ENCODE data around the gene SIL1. TPM values are rescaled to one million over a fixed set of nuclear protein-coding genes. Genes with fewer than 3 reads are reported as not detected.

Gene SIL1
- total RNA-seq, 2 experiments from 2014 or later = 27.2 to 30.3 TPM

DNA sequence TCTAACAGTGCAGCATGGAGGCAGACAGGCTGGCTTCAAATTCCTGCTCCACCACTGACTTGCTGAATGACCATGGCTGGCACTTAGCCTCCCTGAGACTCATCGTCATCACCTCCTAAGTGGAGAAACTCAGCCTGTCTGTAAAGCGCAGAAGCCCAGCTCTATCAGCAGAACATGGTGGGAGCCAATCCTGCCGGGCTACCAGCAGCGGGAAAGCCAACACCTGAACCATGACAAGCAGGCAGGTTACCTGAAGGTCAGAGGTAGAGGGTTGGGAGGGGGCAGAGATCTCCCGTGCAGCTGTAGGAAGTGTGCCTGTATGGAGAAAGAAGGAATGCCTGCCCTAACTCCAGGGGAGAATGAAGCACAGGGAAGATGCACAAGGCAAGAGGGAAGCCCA, 250.4 kb downstream of the SIL1 start:
- Mint-ChIP-seq H3K36me3 (peaks cover 6% of the 10 kb centered on the region), H3K27me3 (no peaks in the 10 kb centered on the region), H3K9me3 (no peaks in the 10 kb centered on the region), H3K4me3 (no peak overlapping the region), H3K27ac (no peak overlapping the region), H3K4me1 (ENCODE audit: low read depth) (peaks cover under 1% of the 10 kb centered on the region)
- ChIA-PET CTCF (no interaction called here), POLR2A (no interaction called here)
- DNase-seq = no peak
- intact Hi-C loops (cut with micrococcal nuclease) = no loop called here

DNA sequence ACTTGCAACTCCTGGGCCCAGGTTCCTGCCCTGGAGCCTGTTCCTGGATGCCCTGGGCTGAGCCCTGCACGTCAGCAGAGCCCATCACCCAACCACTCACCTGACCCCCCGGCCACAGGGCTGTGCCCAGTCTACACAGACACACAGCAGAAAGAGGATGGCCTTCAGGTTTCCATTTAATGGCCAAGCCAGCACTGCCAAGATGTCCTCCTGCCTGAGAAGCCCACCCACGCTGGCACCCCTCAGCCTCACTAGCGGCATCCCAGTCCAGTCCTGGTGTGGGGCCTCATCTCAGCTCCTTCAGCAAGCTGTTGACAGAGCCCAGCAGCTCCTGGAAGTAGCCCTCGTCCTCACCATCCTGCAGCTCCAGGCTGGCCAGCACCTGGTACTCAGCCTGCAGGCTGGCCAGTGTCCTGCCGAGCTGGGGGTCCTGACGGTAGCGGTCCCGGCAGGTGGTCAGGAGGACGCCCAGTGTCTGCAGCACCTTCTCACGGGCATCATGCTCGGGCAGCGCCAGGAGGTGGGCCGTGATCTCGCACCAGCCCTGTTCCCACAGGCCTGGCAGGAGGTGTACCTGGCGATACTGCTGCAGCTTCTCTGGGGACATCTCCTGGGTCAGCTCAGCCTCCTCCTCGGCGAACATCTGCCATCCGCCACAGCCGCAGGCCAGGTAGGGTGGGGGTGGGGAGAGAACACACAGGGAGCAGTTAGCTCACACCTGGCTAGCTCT, 251.2 kb downstream of the SIL1 start:
- H3K4me3 Mint-ChIP-seq = no peak overlapping the region
- peaks cover 9% of the 10 kb centered on the region for H3K36me3 Mint-ChIP-seq
- POLR2A ChIA-PET = no interaction called here
- no peak for DNase-seq
- intact Hi-C loops (cut with micrococcal nuclease) = no loop called here
- H3K9me3 Mint-ChIP-seq = no peaks in the 10 kb centered on the region
- CTCF ChIA-PET = no interaction called here
- H3K4me1 Mint-ChIP-seq (ENCODE audit: low read depth) = no peaks in the 10 kb centered on the region
- no peak overlapping the region for H3K27ac Mint-ChIP-seq
- H3K27me3 Mint-ChIP-seq = no peaks in the 10 kb centered on the region

DNA sequence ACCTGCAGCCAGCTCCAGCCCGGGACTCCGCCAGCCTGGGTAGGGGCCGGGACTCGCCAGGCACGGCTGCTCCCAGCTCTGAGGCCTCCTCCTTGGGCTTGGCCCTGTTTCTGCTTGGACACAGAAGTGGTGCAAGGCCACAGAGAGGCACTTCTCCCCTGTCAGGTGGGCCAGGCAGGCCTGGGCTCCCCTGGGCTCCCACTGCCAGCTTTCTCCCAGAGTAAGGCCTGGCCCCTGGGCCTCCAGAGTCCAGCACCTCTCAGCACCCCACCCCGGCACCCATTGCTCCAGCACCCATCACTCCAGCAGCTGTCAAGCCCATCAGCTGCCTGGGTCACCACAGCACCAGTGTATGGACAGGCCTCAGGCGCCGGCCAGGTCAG, 251.9 kb downstream of the SIL1 start:
- no peaks in the 10 kb centered on the region for H3K9me3 Mint-ChIP-seq
- H3K27me3 Mint-ChIP-seq = no peaks in the 10 kb centered on the region
- intact Hi-C loops (cut with micrococcal nuclease) = no loop called here
- DNase-seq = no peak
- H3K4me1 Mint-ChIP-seq (ENCODE audit: low read depth) = no peaks in the 10 kb centered on the region
- ChIA-PET CTCF (no interaction called here), POLR2A (no interaction called here)
- H3K36me3 Mint-ChIP-seq = peaks cover 11% of the 10 kb centered on the region
- H3K27ac Mint-ChIP-seq = no peak overlapping the region
- H3K4me3 Mint-ChIP-seq = no peak overlapping the region

DNA sequence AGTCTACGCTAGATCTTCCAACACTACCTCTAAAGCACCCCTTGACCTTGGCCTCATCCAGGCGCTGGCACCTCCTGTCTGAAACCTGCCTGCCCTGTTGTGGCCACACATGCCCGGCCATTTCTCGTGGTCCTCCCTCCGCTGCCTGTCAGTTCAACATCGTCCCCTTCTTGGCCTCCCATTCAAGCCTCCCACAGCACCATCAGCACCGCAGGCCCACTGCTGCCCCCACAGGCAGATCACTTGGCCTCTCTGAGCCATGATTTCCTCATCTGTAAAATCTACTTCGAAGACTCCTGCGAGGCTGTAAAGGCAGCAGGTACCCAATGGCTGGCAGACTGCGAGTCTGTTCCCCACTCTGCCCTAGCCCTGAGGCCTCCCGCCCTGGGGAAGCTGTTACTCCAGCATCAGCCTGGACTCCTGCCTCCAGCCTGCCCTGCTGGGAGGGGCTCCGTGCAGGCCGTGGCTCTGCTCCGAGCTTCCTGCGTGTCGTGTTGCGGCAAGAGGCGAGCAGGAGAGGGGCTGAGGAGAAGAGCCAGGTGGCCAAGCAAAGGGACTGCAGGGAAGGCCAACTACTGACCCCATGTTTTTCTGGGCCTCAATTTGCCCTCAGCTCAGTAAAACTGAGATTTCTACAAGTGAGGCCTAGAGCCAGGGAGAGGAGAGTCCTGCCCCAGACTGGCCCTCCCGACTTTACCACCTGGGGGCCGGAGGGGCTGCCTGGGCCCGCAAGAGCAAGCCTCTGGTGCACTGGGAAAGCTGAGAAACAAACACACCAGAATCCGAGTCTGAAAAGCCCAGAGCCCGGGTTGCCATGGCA, 252.5 kb downstream of the SIL1 start:
- POLR2A ChIA-PET = no interaction called here

DNA sequence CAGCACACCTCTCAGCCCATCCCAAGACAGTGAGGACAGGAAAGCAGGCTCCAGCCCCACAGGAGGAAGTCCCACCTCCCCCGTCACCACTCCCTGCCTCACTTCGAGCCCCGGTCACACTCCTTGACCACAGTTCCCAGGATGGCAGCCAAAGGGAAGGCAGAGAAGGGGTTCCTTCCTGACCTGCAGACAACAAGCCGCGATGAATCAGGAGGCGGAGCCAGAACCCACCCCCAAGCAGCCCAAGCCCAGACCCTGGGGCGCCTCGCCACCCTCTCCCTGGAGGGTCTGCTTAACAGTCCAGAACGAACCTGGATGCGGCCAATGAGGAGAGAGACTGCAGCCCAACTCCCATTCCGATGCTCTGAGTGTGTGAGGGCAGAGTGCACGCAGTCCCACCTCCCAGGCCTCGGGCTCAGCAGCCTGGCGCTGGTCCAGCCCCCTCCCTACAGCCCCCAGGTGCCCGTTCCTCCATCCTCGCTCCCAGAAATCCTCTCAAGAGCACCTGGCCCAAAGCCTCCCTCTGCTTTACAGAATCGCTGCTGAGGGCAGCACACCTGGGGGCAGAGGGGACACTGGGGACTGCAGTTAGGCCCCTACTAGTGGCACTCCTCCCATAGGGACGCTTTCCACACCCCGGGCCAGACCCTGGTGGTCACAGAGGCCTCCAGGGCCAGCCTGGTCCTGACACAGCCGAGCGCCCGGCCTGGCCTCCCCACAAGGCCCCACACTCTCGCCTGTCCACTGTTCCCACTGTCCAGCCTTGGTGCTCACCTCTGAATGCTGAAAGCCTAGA, 253.4 kb downstream of the SIL1 start:
- intact Hi-C loops (cut with micrococcal nuclease) = no loop called here
- no peaks in the 10 kb centered on the region for H3K4me1 Mint-ChIP-seq (ENCODE audit: low read depth)
- no peak overlapping the region for H3K4me3 Mint-ChIP-seq
- no peaks in the 10 kb centered on the region for H3K27me3 Mint-ChIP-seq
- no peaks in the 10 kb centered on the region for H3K9me3 Mint-ChIP-seq
- H3K27ac Mint-ChIP-seq = no peak overlapping the region
- CTCF ChIA-PET = no interaction called here
- DNase-seq = no peak
- POLR2A ChIA-PET = no interaction called here
- H3K36me3 Mint-ChIP-seq = peaks cover 8% of the 10 kb centered on the region

More for the DNA sequence above, 252.5 kb downstream of the SIL1 start:
- DNase-seq = no peak
- no peaks in the 10 kb centered on the region for H3K4me1 Mint-ChIP-seq (ENCODE audit: low read depth)
- no peaks in the 10 kb centered on the region for H3K27me3 Mint-ChIP-seq
- no peaks in the 10 kb centered on the region for H3K9me3 Mint-ChIP-seq
- intact Hi-C loops (cut with micrococcal nuclease) = no loop called here
- H3K4me3 Mint-ChIP-seq = no peak overlapping the region
- peaks cover 10% of the 10 kb centered on the region for H3K36me3 Mint-ChIP-seq
- H3K27ac Mint-ChIP-seq = no peak overlapping the region
- CTCF ChIA-PET = no interaction called here

DNA sequence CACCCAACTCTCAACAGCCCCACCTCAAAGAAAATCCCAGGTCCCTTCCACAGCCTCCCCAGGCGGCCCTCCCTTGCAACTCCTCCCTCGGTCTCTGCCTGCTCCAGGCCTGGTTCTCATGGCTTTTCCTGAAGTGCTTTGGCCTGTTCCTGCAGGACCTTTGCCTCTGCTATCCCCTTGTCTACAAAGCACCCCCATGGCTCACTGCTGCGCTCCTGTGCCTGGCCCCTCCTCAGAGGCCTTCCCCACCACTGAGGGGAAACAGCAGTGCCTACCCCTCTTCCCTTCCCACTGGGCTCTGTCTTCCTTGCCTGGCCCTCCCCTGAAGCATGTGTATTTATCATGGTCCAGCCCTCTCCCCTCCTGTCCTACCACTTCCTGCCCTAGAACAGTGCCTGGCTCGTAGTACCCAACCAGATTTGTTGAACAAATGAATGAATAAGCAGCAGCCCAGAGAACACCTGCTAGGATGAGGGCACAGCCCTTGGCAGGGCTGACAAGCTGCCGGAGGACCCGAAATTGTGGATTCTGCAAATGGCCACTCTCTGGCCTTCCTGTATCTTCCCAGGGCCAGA, 254.5 kb downstream of the SIL1 start:
- ChIA-PET CTCF (no interaction called here), POLR2A (no interaction called here)
- Mint-ChIP-seq H3K4me1 (ENCODE audit: low read depth) (no peaks in the 10 kb centered on the region), H3K27me3 (no peaks in the 10 kb centered on the region), H3K9me3 (no peaks in the 10 kb centered on the region), H3K27ac (no peak overlapping the region), H3K36me3 (peaks cover 8% of the 10 kb centered on the region), H3K4me3 (no peak overlapping the region)
- intact Hi-C loops (cut with micrococcal nuclease) = no loop called here
- DNase-seq = no peak

DNA sequence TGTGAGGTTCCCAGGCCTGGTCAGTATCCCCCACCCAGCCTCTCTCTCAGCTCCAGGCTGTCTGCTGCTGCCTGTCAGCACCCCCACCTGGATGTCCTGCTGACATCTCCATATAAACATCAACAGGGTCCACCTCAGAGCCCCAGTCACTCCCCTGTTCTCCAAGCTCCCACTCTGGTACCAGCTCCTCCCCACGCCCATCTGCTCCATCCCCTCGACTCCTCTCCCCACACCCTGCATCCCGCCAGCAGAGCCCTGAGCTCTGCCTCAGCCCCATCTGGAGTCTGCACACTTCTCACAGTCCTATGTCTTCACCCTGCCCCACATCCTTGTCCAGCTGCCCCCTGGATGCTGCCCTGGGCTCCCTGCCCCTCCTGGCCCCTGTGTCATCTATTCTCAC, 255.3 kb downstream of the SIL1 start:
- DNase-seq = no peak
- H3K4me1 Mint-ChIP-seq (ENCODE audit: low read depth) = no peaks in the 10 kb centered on the region
- H3K27me3 Mint-ChIP-seq = no peaks in the 10 kb centered on the region
- H3K36me3 Mint-ChIP-seq = peaks cover 8% of the 10 kb centered on the region
- H3K27ac Mint-ChIP-seq = no peak overlapping the region
- H3K9me3 Mint-ChIP-seq = no peaks in the 10 kb centered on the region
- ChIA-PET CTCF (no interaction called here), POLR2A (interaction anchor here (0.6 kb wide), 1 partner anchor 264 kb away, joined by 3 read pairs; no protein-coding TSS in a partner anchor)
- no peak overlapping the region for H3K4me3 Mint-ChIP-seq
- intact Hi-C loops (cut with micrococcal nuclease) = no loop called here

DNA sequence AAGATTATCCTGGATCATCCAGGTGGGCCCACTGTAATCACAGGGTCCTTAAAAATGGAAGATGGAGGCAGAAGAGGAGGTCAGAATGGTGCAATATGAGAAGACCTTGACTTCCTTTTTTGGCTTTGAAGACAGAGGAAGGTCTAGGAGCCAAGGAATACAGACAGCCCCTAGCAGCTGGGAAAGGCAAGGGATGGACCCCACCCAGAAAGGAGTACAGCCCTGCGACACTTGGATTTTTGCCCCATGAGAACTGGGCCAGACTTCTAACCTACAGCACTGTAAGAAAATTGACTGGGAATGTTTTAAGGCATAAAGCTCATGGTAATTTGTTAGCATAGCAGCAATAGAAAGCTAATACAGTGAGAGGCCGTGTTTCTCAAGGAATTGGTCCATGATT, 256.1 kb downstream of the SIL1 start:
- H3K4me1 Mint-ChIP-seq (ENCODE audit: low read depth) = no peaks in the 10 kb centered on the region
- ChIA-PET POLR2A (interaction anchor here (0.6 kb wide), 1 partner anchor 265 kb away, joined by 3 read pairs; no protein-coding TSS in a partner anchor), CTCF (no interaction called here)
- H3K9me3 Mint-ChIP-seq = no peaks in the 10 kb centered on the region
- H3K27ac Mint-ChIP-seq = no peak overlapping the region
- no peak overlapping the region for H3K4me3 Mint-ChIP-seq
- DNase-seq = no peak
- no peaks in the 10 kb centered on the region for H3K27me3 Mint-ChIP-seq
- peaks cover 7% of the 10 kb centered on the region for H3K36me3 Mint-ChIP-seq
- intact Hi-C loops (cut with micrococcal nuclease) = no loop called here

DNA sequence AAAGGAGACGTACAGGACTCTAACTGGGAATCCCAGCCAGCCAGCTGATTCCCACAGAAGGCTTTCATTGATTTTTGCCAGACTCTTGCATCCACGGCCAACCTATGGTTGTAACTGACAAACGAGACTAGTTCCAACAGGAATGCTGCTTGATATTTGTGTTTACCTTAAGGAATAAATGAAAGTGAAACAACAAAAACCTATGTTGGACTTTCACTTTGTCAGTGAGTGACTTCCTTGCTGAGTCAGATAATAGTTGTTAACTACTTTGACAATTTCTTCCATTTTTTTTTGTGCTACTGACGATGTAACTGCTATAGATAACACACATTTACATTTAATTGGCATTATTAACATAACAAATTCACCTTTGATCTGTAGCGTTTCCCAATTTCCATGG, 259.6 kb downstream of the SIL1 start:
- no peaks in the 10 kb centered on the region for H3K4me1 Mint-ChIP-seq (ENCODE audit: low read depth)
- no peaks in the 10 kb centered on the region for H3K27me3 Mint-ChIP-seq
- CTCF ChIA-PET = no interaction called here
- peaks cover 8% of the 10 kb centered on the region for H3K36me3 Mint-ChIP-seq
- POLR2A ChIA-PET = no interaction called here
- no peak overlapping the region for H3K27ac Mint-ChIP-seq
- no peaks in the 10 kb centered on the region for H3K9me3 Mint-ChIP-seq
- DNase-seq = no peak
- H3K4me3 Mint-ChIP-seq = no peak overlapping the region
- intact Hi-C loops (cut with micrococcal nuclease) = no loop called here

DNA sequence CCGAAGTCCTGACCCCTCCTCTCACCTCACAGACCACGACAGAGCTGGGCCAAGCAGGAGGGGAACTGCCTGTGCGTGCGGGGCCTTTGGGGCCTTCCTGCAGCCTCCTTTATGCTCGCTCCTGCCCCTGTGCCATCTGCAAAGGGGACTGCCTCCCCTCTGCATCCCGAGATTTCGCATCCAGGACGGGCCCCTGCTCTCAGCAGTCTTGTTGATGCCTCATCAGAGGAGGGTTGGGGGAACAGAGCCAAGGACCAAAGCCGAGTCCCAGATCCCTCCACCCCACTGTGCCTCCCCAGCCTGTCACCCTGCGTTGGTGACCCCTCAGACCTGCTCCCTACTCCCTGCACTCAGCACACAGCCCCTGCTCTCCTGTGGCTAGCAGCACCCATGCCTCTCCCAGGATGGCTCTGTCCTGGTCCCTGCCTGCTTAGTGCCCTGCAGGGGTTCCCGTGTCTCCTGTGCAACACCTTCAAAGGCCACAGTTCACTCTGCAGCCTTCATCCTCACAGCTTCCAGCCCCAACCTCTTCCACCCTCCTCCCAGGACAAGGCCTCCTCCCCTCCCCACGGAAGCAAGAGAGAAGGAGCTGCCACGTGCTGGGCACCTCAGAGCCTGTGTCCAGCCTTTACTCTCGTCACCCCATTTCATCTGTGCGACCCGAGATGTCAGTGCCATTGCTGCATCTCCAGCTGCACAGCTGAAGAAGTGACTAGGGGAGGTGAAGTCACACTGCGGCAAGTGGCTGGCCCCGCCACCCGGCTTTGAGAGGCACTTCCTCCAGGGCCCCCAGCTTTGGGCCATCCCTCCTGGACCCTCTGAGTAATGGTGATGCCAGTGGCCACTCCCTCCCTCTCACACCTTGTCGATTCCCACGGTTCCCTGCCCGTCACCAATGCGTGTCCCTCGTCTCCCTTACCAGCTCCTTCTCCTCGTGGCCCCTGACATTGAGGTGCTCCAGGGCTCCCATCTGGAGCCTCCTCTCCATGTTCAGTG, 260.5 kb downstream of the SIL1 start:
- no peak overlapping the region for H3K4me3 Mint-ChIP-seq
- H3K4me1 Mint-ChIP-seq (ENCODE audit: low read depth) = no peaks in the 10 kb centered on the region
- H3K9me3 Mint-ChIP-seq = no peaks in the 10 kb centered on the region
- DNase-seq = no peak
- peaks cover 6% of the 10 kb centered on the region for H3K36me3 Mint-ChIP-seq
- intact Hi-C loops (cut with micrococcal nuclease) = no loop called here
- no peak overlapping the region for H3K27ac Mint-ChIP-seq
- ChIA-PET CTCF (no interaction called here), POLR2A (no interaction called here)
- no peaks in the 10 kb centered on the region for H3K27me3 Mint-ChIP-seq

DNA sequence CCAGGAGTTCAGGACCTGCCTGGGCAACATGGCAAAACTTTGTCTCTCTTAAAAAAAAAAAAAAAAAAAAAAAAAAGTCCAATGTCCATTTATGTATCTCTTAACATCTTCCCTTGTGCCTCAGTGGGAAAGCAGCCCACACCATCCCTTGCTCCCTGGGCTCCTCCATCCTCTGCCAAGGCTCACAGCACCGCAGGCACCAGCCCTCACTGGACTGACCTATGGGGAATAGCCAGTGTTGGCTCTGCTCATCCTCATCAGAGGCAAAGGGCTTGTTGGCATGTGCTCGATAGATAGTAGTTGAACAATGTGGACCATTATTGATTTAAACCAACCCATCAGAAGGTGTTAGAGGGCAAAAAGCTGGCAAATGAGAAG, 261.2 kb downstream of the SIL1 start:
- intact Hi-C loops (cut with micrococcal nuclease) = no loop called here
- ChIA-PET POLR2A (no interaction called here), CTCF (no interaction called here)
- no peaks in the 10 kb centered on the region for H3K4me1 Mint-ChIP-seq (ENCODE audit: low read depth)
- no peak overlapping the region for H3K27ac Mint-ChIP-seq
- peaks cover 3% of the 10 kb centered on the region for H3K36me3 Mint-ChIP-seq
- DNase-seq = no peak
- H3K4me3 Mint-ChIP-seq = no peak overlapping the region
- H3K9me3 Mint-ChIP-seq = no peaks in the 10 kb centered on the region
- no peaks in the 10 kb centered on the region for H3K27me3 Mint-ChIP-seq

All from activated CD4-positive, alpha-beta memory T cell treated with anti-CD3 and anti-CD28 coated beads for 36 hours (primary cell).